ENCODE results near the gene TYW5.

DNA sequence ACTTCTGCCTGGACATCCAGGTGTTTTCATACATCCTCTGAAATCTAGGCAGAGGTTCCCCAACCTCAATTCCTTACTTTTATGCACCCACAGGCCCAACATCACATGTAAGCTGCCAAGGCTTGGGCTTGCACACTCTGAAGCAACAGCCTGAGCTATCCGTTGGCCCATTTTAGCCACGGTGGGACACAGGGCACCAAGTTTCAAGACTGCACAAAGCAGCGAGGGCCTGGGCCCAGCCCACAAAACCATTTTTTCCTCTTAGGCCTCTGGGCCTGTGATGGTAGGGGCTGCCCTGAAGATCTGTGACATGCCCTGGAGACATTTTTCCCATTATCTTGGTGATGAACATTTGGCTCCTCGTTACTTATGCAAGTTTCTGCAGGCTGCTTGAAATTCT, 38.3 kb downstream of the TYW5 start:
- TF ChIP-seq, protein P1, sequence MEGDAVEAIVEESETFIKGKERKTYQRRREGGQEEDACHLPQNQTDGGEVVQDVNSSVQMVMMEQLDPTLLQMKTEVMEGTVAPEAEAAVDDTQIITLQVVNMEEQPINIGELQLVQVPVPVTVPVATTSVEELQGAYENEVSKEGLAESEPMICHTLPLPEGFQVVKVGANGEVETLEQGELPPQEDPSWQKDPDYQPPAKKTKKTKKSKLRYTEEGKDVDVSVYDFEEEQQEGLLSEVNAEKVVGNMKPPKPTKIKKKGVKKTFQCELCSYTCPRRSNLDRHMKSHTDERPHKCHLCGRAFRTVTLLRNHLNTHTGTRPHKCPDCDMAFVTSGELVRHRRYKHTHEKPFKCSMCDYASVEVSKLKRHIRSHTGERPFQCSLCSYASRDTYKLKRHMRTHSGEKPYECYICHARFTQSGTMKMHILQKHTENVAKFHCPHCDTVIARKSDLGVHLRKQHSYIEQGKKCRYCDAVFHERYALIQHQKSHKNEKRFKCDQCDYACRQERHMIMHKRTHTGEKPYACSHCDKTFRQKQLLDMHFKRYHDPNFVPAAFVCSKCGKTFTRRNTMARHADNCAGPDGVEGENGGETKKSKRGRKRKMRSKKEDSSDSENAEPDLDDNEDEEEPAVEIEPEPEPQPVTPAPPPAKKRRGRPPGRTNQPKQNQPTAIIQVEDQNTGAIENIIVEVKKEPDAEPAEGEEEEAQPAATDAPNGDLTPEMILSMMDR (IDR thresholded peaks at IDR 0.05; ENCODE audit: low read length): no peak
- no peak for TF ChIP-seq EZH2 (IDR thresholded peaks at IDR 0.05; ENCODE audit: borderline replicate concordance, low read length)

Data from OCI-LY1 (cell line).